GM19438 (cell line): ENCODE data around the gene ASIC3.

ENCODE experiments used
- ATAC-seq: cut with Tn5 transposase; IDR thresholded peaks from one replicate; pipeline ENCODE4 v1.9.1; 2021; ENCODE audit warnings: low read depth; ENCODE audit not compliant: unreplicated experiment

ASIC3 gene

DNA sequence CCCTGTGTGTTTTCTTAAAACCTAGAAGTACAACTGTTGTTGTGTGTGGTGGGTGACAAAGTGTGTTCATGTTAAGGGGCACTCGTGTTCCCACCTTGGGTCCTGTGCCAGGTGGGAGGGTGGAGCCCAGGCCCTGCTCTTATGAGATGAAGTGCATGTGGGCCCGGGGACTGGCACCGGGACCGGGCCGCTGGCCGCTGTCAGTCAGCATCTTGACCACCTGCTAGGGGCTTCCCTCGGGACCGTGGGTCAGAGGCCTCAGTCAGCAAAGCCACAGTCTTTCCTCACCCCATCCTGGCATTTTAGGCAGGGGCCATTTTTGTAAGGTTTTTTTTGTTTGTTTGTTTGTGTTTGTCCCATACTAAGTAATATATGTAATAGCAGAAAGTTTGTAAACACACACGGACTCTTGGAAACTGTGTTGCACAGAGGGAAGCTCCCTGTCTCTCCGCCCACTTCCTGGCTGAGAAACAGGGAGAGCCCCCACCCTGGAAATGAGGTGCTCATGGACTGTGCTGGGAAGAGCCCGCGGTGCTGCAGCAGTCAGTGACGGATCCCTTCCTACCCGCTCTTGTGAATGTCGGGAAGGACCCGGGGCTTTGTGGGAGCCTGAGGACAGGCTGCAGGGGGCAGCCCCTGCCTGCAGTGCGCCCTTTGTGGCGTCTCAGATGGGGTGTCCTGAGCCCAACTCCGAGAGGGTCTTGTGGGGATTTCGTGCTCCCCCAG is 51.3 kb downstream of the ASIC3 start:
- no peak for ATAC-seq

DNA sequence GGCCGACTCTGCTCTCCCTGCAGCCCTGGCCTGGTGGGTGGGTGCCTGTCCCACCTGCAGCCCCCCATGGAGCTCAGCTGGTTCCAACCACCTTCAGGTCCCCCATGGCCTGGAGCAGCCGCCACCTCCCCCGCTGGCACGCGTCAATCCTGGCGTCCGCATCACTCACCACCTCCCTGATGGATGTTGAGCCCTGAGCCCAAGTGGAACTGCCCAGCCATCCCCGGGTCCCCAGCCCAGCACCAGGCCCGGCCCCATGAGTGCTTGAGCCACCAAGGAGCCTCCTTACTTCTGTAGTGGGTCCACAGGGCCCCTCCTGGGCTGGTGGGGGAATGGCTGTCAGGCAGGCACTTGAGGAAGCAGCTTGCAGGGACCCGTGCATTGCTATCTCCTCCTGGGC is 52.6 kb downstream of the ASIC3 start:
- no peak for ATAC-seq

DNA sequence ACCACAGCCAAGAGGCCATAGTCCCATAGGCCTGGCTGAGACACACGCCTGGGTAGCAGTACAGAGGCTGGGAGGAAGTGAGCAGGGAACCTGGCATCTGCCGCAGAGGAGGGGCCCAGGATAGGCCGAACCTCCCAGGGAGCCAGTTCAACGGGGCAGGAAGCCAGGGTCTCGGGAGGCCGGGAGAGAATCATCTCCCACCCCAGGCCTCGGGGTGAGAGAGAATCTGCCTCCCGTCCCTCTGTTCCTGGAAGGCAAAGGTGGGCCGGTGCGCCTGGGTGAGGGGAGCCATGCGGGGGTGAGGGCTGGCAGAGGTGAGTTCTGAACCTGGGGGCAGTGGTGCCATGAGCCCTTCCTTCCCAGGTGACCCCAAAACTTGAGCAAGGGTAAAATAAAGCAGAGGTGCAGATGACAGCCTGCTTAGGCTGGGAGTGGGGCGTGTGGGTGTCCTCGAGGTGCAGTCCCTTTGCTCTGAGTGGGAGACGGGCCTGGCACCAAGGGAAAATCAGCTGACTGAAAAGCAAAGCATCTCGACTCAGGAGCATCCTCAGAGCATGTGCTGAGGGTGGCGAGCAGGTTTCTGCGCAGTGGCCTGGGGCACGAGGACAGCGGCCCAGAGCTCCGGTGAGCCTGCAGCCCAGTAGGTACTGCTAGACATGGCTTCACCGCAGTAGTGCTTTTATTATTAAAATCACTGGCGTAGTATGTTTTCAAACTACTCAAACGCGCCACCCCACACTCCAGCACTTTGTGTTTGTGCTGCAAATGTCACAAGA is 53.5 kb downstream of the ASIC3 start:
- ATAC-seq, result no peak
